HG02870 (cell line): ENCODE results near the gene EHD3.

ENCODE experiments used
- ATAC-seq: cut with Tn5 transposase; IDR thresholded peaks from one replicate; pipeline ENCODE4 v1.9.1; 2021; ENCODE audit warnings: mild to moderate bottlenecking, moderate library complexity; ENCODE audit not compliant: unreplicated experiment

EHD3 gene

DNA sequence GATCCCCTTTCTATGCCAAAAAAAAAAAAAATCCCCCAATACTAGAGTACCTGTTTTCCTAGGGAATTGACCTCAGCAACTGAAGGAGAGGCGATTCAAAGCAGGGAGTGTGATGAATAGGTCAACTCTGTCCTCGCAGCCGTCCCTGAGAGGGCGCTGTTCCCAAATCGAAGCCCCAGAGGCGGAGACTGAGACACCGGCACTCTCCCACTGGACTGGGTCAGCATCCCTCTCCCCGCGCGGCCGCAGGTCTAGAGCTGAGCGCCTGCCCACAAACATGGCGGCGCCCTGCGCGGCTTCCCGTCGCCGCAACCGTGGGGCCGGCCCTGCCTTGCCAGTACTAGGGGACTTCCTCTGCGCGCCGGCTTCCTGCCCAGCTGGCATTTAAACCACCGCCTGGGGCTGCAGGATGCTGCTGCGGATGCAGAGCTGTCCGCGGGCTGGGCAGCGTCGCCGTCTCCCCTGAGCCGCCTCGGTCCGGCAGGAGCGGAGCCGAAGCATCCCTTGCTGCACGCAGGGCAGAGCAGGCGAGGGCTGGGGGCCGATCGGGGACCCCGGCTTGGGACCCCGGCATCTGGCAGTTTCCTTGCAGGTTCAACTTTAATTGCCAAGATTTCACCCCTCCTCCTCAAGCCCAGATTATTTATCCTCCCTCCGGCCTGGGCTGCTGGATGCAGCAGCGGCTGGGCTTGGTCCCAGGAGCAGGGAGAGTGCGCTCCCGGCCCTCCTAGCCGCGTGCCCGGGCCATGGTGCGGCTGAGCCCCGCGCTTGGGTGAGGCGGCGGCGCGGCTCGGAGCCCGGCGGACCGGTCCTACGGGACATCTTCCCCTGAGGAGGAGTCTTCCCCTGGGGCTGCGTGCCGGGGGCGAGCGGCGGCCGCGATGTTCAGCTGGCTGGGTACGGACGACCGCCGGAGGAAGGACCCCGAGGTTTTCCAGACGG is at the start of gene EHD3:
TSS of gene EHD3 (plus strand) at position 412 of the 942 bp plus-strand sequence. CDS start at position 882, 470 bp downstream.
- peak; percentile 95 for ATAC-seq

- no peak for ATAC-seq
Observed at GRCh38 chr2:31187166-31187565, 46.8 kb upstream of the EHD3 start.

- ATAC-seq = no peak
Observed at GRCh38 chr2:31188131-31188530, 45.8 kb upstream of the EHD3 start.

DNA sequence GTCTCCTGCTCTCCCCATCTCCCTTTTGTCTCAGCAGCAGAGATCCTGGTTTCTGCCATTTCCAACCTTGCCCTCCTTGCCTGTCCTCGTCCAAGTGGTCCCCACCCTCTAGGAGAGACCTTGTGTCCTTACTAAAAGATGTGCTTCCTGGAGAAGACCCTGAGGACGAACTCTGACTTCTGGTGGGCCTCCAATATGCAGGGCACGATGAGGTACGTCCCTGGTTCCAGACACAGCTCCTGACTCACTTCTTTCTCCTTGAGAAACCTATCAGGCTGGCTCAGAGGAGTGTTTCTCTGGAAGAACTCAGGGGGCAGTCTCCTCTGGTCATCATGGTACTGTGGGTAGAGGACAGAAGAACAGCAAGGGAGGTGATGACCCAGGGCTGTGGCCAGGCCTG is 44.8 kb upstream of the EHD3 start:
- no peak for ATAC-seq

- no peak for ATAC-seq
Observed at GRCh38 chr2:31190188-31190587, 43.8 kb upstream of the EHD3 start.

DNA sequence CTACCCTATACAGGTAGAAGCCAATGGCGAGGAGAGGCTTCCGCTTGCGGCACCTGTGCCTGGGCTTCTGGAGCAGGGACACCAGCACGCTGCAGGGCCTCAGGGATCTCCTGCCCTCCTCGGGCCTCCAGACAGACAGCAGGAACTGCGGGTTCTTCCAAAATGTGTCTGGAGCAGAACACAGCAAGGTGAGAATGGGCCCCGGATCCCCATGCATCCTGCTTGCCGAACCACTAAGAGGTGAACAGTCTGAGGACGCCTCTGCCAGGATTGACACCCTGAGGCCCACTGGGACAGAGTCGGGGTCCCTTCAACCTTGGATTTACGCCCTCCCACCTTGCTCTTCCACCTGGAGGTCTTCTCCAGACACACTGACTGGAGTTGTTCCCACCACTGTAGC is 42.0 kb upstream of the EHD3 start:
- ATAC-seq = no peak

DNA sequence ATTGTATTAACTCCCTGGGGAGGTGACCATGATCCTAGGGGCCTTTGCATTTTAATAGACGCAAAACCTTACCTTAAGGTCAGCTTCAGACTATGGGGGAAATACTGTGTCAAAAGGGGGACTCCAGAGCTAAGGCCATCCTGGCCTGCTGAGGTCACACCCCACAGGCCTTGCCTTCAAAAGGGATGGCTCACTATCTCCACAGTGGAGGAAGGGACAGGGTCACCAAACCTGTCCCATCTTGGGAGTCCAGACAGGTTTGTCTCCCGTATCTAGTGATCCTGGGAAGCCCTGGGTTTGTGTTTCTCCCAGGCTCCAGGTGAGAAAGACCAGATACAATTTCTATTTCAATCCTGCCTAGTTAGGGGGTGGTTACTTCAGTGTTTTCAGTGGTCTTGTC is 41.6 kb upstream of the EHD3 start:
- no peak for ATAC-seq

DNA sequence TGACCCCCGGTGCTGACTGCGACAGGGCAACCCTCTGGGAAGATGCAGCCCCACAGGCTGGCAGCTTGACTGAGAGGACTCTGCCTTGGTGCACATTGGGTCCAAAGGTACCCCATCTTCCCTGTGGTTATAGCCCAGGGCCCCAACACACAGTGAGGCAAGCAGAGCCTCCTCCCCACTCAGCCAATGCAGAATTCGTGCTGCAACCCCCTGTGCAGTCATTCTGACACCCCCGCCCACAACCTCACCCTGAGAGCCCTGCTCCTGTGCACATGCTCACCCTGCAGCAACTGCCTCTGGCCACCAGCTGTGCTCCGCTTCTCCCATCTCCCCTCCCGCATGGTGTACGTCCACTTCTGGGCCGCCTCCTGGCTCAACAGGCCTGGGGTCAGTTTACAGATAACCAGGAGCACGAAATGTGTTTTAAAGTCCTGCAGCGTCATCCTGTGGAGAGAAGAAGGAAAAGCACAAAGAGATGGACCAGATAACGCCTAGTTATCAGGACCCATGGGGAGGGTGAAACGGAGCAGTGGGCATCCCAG is 41.0 kb upstream of the EHD3 start:
- no peak for ATAC-seq

- ATAC-seq = no peak
Observed at GRCh38 chr2:31193806-31194205, 40.1 kb upstream of the EHD3 start.

DNA sequence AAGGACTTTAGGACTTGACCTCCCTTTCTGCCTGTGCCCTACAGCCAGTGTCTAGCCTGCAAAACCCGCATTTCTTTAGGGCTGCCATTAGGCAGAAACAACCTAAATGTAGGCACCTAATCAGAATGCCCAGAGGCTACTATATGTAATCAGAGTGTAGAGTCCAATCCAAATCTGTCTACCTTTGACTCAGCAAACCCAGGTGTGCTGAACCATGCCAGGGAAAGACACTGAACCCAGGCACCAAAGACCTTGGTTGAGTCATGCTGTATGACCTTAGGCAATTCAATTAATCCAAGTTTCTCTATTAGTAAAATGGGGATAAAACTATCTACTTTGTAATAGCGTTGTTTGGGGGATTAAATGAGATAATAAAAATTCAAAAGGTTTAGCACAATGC is 37.3 kb upstream of the EHD3 start:
- no peak for ATAC-seq

DNA sequence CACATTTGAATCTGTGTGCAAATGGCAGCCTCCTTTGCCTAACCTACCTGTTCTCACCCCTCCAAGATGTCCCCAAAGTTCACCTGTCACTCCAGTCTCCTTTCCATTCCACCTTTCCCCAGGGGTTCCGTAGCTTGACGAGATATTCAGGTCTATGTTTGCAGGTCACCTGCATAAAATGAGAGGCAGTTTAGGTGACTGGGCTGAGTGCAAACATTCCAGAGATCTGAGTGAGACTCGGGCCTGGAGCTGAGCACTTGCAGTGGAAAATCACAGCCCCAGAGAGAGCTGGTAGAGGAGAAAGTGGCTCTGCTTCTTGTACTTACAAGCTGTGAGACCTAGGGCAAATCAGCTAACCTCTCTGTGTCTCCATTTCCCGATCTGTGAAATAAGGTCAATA is 36.8 kb upstream of the EHD3 start:
- ATAC-seq = no peak

- no peak for ATAC-seq
Observed at GRCh38 chr2:31197669-31198068, 36.3 kb upstream of the EHD3 start.

DNA sequence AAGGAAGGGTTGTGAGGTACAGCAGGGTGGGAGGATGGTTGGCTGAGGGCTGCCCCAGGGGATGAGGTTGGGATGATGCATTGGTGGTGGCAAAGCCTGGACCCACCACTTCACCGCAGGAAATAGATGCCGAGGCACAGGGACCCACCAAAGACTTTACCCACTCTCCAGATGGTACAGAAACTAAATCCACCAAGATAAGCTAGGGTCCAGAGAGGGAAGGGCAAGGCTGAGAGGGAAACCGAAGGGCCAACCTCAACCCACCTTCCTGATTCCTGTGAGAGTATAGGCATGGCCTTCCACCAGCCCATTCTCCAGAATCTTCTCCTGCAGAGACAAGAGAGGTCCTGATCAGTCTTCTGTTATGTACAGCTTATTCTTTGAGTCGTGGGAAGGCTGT is 34.7 kb upstream of the EHD3 start:
- ATAC-seq = no peak

- ATAC-seq = no peak
Observed at GRCh38 chr2:31200972-31201371, 33.0 kb upstream of the EHD3 start.

- no peak for ATAC-seq
Observed at GRCh38 chr2:31202041-31202440, 31.9 kb upstream of the EHD3 start.

DNA sequence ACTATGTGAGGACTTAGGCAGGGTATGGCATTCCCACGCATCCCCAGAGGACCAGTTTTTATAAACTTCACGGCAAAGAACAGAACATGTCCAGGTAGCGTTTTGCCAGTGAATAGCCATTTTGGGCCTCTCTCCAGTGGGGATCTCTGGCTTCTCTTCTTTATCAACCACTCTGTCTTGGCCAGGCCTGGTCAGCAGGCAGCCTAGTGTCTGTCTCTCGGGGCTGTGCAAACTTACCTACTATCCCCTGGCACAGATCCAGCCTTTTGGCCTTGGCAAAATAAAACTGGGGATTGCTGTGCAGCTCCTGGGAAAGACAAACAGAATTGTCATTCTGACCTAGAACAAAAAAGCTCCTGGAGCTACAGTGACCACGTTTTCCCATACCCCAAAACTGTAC is 31.1 kb upstream of the EHD3 start:
- ATAC-seq = no peak

- ATAC-seq = no peak
Observed at GRCh38 chr2:31203916-31204315, 30.0 kb upstream of the EHD3 start.

DNA sequence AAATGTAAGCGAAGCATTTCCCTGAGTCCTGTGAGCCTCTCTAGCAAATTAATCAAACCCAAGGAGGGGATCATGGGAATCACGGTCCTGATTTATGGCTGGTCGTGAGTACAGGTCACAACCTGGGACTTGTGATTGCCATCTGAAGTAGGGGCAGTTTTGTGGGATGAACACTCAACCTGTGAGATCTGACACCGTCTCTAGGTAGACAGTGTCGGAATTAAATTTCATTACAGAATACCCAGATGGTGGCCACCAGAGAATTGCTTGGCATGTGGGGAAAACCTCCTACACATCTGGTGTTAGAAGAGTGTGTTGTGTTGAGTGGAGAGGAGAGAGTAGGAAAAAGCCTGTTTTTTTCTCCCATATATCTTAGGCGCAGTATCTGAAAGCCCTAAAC is 29.2 kb upstream of the EHD3 start:
- no peak for ATAC-seq

DNA sequence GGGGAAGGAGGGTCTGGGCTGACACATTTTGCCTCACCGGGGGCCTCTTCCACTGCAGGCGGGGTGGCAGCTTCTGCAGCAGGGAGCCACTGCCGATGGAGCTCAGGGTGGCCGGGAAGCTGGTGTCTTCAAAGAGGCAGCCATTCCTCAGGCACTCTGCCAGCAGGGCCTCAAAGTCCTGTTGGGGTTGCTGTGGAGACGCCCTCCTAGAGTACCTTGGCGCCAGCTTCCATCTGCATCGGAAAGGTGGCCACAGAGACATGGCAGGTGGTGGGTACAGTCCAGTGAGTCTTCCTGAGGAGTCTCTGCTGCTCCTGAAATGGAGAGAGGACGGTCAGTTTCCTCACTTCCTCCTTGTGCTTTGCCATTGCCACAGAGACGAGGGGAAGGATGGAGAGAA is 28.8 kb upstream of the EHD3 start:
- ATAC-seq = no peak

DNA sequence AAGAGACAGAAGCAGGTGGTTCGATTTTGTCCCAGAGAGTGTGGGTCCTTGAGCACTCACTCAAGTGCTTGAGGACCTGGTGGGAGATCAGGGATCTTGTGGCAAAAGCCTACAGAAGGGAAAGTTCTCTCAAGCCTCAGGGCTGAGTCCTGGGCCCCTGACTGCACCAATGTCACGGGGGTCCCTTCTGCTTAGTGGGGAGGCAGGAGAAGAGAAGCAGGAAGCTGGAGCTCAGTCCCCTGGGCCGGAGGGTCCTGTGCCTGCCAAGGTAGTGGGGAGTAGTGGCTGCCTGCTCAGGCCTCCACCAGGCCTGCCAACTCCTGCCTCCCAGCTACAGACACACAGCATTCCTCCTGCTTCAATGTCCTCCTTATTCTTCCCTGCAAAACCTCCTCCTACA is 28.3 kb upstream of the EHD3 start:
- ATAC-seq = no peak

GRCh38 chr2:31207790-31208189 is 26.2 kb upstream of the EHD3 start:
- no peak for ATAC-seq

DNA sequence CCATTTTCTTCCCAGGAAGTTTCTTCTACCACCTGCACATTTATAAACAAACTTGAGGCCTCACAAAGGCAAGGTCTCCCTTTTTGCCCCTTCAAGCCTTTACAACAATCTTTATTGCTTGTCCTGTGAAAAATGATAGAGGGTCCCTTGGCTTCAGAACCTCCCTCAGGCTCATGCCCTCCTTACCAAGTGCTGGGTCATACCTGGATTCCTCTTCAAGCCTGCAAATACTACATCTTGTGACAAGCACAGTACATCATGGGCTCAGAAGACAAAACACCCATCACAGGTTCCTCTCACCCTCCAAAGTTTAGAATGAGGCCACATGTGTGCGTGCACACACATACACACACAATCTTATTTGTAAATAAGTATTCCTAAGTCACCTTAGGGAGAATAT is 25.7 kb upstream of the EHD3 start:
- ATAC-seq = no peak
